Esophagus mucosa (tissue), 1 donor: ENCODE results near the gene MAZ. TPM values are rescaled to one million over a fixed set of nuclear protein-coding genes. Genes with fewer than 3 reads are reported as not detected.

Experiments used
- ATAC-seq: fragments of 200-7000 bp; cut with Tn5 transposase; one replicate; pipeline ENCODE4 v1.9.1; 2020
- total RNA-seq: library from RNA; stranded (reverse); gene quantifications from one replicate; pipeline ENCODE4 v1.2.4, GENCODE V29; 2023
- donor health status: DM: yes; HTN: yes; CAD: no.

The MAZ gene
- total RNA-seq, 1 donor from 2014 or later = 169 TPM

DNA sequence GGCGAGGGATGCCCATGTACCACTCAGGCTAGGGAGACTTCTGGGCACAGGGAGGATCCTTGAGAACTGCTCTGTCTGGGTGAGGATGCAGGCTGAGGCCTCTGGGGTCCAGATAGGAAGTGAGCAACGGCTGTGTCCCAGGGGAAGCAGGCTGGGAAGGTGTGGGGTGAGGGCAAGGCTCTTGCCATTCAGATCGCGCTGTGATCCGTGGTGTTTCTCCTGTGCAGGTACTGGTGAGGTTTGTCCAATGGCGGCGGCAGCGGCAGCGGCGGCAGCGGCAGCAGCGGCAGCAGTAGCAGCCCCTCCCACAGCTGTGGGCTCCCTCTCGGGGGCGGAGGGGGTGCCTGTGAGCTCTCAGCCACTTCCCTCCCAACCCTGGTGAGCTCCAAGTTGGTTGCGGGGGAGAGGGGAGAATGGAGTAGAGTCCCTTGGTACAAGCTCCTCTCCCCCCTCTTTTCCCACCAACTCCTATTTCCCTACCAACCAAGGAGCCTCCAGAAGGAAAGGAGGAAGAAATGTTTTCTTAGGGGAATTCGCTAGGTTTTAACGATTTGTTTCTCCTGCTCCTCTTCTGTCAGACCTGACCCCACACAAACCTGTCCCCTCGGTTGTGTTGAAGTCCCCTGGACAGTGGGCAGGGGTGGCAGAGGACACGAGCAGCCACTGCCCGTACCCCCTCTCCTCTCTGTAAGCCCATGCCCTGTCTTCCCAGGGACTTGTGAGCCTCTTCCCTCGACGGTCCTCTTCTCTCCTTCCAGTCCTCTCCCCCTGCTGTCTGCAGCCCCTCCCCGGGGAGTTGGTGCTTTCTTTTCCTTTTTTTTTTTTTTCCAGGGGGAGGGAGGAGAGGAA lies 3.7 kb downstream of the MAZ start:
- ATAC-seq = no peak

DNA sequence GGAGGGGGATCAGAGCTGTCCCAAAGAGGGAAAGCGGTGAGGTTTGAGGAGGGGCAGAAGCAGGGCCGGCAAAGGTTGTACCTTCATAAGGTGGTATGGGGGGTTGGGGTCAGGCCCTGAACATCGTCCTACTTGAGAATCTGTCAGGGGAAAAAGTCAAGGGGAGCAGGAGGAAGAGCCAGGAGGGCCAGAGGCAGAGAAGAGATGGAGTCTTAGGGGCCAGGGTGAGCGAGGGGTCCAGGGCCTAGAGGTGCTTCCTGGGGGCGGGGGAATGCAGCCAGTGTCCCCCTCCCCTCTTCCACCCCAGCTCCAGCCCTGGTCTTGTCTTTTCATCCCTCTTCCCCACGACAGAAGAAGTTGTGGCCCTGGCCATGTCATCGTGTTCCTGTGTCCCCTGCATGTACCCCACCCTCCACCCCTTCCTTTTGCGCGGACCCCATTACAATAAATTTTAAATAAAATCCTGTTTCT lies 4.4 kb downstream of the MAZ start:
- ATAC-seq = no peak

DNA sequence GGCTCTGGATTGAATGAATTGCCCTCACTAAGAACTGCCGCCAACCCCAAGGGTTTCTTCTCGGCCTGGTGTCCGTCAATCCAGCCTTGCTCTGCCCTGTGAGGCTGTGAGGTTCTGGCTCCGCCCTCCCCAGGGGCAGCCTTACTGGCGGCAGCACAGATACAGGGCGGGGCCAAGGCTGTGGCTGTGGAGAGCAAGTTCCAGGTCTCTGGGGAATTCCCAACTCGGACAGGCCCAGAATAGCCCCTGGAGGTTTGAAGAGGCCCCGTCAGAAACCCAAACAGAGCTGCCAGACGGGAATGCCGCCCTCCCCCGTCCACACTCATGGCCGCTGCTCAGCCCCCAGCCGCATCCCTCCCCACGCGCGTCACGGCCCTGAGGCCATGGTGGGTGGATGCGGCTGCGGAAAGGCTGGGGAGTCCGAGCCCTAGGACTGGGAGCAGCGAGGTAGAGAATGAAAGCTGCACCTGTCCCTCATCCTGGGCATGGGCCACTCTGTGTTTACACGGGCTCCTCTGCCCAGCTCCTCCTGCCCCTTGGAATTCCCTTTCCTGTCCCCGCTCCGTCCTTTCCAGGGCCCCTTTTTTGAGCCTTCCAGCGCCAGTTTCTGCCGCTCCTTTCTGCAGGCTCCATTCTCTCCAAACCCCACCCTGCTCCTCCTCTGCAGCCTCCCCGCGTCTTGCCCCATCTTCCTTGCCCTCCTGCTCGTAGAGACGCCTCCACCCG lies 5.0 kb downstream of the MAZ start:
- ATAC-seq = peak; percentile 53

DNA sequence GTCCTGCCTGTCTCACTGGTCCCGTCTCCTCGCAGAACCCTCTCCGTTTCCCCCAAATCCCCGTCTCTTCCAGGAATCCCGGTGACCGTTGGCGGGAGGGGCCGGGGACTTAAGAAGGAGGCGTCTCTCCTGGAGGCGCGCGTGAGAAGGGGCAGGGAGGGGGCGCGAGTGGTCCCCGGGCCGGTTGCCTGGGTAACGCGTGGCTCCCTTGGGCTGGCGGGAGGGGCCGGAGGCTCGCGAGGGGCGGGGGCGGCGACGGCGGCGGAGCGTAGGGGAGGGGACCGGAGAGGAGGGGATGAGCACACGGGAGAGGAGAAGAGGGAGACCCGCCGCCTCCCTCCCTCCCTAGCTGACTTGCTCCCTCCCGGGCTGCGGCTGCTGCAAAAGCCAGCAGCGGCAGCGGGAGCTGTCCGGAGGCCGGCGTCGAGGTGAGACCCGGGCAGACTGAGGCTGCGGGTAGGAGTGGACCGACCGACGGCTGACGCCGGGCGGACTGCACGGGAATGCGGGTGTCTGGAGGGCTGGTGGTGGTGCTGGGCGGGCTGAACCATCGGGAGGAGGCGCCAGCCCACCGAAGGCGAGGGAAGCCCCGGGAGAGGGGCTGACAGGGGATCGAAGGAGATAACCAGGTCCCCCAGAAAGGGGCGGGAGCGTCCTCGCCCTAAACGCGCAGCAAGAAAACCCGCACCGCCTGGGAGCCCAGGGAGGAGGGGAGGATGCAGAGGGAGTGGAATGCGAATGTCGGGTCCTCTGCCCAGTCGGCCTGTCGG lies 5.8 kb downstream of the MAZ start, which contains the start of gene PRRT2:
PRRT2 (plus strand) TSS at position 298 of the 770 bp plus-strand sequence. CDS start 862 bp downstream, outside the sequence.
- ATAC-seq = no peak

DNA sequence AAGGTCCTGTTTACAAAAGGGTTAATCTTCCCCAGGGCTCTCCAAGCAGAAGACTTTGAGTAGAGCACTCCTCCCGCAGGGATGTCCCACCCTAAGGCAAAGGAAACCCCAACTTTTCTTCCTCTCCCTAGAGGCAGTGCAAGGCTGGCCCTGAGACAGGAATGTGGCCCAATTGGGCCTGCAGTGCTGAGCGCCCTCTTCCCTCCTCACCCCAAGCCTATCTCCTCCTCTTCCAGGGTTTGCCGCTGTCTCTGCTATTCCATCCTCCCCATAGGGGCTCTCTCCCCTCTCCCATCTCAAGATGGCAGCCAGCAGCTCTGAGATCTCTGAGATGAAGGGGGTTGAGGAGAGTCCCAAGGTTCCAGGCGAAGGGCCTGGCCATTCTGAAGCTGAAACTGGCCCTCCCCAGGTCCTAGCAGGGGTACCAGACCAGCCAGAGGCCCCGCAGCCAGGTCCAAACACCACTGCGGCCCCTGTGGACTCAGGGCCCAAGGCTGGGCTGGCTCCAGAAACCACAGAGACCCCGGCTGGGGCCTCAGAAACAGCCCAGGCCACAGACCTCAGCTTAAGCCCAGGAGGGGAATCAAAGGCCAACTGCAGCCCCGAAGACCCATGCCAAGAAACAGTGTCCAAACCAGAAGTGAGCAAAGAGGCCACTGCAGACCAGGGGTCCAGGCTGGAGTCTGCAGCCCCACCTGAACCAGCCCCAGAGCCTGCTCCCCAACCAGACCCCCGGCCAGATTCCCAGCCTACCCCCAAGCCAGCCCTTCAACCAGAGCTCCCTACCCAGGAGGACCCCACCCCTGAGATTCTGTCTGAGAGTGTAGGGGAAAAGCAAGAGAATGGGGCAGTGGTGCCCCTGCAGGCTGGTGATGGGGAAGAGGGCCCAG lies 6.7 kb downstream of the MAZ start:
- no peak for ATAC-seq

DNA sequence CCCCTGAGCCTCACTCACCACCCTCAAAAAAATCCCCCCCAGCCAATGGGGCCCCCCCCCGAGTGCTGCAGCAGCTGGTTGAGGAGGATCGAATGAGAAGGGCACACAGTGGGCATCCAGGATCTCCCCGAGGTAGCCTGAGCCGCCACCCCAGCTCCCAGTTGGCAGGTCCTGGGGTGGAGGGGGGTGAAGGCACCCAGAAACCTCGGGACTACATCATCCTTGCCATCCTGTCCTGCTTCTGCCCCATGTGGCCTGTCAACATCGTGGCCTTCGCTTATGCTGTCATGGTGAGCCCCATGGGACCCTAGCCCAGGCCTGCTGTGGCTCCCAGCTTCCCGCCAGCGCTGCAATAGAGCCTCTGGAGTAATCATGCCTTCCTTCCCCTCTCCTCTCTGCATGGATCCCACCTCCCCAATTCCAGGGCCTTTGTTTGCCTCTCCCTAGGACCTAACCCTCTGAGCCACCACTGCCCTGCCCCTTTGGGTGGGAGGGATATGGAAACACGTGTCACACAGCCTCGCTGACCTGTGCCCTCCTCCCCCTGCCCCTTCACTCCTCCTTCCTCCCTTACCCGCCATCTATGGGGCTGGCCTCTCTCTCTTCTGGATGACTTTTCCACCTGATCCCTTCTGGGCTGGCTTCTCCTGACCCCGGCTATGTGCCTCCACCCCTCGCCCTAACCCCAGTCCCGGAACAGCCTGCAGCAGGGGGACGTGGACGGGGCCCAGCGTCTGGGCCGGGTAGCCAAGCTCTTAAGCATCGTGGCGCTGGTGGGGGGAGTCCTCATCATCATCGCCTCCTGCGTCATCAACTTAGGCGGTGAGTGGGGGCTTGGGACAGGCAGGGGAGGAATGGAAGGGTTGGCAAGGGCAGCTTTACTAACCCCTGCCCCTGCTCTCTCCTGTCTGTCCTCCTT lies 7.6 kb downstream of the MAZ start:
- ATAC-seq = no peak

DNA sequence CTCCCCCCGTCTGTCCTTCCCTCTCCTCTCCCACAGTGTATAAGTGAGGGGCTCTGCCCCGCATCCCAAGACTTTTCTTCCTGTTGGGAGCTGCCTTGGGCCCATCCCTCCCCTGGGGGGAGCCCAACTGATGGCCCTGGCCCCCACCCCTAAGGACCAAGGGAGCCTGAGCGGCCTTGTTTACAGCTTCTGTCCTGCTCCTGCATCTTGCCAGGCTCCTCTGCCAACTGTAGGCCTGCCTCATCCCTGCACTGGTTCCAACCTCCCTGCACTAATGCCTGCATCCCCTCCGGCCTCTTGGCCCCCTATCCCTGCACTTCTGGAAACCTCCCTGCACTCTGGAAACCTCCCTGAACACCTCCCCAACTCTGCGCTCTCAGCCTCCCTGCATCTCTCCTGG lies 8.3 kb downstream of the MAZ start:
- no peak for ATAC-seq

DNA sequence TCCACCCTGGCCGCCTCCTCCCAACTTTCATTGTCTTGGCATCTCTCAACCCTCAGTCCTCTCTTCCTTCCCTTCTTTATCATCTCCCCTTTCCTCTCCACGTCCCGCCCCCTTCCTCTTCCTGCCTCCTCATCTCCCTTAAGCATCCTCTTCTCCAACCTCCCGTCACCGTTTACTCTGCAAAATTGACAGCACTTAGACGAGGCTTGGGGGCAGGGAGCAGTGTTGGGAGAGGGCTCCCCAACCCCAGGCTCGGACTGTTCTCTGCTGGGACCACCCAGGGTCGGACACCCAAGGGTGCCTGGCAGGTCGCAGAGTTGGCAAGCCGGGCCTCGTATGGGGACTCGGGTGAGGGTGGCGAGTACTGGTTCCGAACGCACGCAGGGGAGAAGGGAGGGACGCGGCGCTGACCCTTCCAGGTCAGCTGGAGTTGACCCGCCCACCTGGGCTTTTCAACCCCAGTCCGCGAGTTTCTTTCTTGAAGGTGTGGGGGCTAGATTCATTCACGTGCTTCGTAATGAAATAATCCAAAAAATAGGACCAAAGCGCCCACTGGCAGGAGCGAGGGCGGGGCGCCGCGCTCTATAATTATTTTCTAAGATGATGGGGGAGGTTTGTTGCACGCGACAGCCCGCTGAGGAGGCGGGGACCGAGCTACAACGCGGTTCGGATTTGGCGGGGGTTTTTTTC lies 8.8 kb downstream of the MAZ start:
- ATAC-seq = no peak

DNA sequence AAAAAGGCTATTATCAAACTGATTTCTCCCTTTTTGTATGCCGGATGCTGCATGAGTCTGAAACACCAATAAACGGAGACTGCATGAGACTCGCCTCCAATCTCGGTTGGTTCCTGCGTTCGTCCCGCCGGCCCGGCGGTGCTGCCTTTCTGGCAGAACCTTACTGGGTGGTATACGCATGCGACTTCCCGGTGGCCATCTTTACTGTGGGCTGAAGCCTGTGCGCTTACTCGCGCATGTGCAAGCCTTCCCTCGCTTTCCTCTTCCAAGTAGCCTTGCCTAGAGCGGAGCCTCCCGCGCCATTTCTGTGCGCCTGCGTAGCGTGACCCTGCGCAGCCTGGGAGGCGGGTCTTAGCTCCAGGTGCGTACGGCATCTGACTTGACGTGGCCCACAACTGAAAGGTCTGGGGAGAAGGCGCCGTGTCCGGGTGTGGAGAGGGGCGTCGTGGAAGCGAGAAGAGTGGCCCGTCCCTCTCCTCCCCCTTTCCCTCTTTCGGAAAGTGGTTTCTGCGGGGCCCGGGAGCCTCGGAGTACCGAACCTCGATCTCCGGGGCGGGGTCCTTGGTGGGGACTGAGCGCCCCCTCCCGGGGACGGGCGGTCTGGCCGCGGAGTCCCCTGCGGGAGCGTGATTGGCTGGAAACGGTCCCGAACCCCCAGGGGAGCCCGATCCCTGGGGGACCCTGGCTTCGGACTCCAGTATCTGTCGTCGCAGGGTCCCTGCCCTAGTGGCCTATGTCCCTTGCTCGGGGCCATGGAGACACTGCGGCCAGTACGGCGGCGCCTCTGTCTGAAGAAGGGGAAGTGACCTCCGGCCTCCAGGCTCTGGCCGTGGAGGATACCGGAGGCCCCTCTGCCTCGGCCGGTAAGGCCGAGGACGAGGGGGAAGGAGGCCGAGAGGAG lies 9.7 kb downstream of the MAZ start, which contains the start of gene PAGR1:
PAGR1 (plus strand) TSS at position 360 of the 901 bp plus-strand sequence; CDS start at position 734, 374 bp downstream.
- ATAC-seq = peak; percentile 85

DNA sequence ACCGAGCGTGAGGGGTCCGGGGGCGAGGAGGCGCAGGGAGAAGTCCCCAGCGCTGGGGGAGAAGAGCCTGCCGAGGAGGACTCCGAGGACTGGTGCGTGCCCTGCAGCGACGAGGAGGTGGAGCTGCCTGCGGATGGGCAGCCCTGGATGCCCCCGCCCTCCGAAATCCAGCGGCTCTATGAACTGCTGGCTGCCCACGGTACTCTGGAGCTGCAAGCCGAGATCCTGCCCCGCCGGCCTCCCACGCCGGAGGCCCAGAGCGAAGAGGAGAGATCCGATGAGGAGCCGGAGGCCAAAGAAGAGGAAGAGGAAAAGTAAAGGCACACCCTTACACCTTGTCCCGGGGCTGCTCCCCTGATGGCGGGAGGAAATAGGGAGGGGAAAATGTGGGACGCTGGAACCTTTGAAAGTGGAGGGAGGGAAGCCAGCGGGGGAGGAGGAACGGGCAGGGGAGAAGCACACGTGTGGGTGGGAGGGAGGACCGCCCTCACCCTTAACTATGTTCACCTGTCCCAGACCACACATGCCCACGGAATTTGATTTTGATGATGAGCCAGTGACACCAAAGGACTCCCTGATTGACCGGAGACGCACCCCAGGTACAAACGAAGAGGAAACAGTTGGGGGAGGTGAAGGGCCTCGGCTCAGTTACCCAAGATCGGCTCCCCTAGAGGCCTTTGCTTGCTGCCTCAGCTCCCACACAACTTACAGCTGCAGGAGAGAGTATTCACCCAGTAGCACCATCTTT lies 10.5 kb downstream of the MAZ start:
- ATAC-seq = peak; percentile 14

DNA sequence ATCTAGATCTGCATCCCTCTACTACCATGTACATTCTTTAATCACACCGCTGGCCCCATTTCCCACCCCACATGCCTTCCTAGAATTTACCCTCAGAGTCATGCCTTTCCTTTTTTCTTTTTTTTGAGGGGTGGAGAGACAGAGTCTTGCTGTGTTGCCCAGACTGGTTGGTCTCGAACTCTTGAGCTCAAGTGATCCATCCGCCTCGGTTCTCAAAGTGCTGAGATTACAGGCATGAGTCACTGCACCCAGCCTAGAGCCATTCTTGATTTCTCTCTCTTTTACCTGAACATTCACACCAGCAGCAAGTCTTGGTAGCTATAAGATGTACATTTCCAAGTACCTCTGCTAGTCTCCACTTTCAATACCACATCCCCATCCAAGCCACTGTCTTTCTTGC lies 11.8 kb downstream of the MAZ start:
- no peak for ATAC-seq

DNA sequence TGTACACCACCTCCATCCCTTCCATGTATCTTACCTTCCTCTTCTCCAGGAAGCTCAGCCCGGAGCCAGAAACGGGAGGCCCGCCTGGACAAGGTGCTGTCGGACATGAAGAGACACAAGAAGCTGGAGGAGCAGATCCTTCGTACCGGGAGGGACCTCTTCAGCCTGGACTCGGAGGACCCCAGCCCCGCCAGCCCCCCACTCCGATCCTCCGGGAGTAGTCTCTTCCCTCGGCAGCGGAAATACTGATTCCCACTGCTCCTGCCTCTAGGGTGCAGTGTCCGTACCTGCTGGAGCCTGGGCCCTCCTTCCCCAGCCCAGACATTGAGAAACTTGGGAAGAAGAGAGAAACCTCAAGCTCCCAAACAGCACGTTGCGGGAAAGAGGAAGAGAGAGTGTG lies 13.2 kb downstream of the MAZ start:
- ATAC-seq = no peak

DNA sequence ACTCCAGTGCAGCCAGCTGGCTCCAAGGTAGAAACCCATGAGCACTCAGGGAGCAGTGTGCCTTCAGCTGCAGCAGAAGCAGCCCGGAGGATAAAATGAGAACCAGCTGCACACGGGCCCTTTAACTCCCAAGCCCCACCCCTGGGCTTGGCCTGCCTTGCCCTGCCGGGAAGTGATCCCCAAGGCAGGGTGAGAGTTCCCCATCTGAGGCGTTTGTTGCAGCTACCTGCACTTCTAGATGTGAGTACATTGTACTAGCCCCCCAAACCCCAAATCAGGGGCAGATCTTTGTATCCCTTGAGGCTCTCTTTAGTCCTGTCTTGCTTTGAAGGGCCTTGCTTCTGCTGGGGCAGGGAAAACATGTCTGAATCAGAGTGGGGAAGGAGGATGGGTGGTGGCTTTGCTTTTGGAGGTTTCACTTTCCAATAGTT lies 14.0 kb downstream of the MAZ start, which contains the start of gene MVP:
MVP (plus strand) TSS at position 192 of the 431 bp plus-strand sequence. CDS start 10,088 bp downstream, outside the sequence.
- peak; percentile 50 for ATAC-seq

DNA sequence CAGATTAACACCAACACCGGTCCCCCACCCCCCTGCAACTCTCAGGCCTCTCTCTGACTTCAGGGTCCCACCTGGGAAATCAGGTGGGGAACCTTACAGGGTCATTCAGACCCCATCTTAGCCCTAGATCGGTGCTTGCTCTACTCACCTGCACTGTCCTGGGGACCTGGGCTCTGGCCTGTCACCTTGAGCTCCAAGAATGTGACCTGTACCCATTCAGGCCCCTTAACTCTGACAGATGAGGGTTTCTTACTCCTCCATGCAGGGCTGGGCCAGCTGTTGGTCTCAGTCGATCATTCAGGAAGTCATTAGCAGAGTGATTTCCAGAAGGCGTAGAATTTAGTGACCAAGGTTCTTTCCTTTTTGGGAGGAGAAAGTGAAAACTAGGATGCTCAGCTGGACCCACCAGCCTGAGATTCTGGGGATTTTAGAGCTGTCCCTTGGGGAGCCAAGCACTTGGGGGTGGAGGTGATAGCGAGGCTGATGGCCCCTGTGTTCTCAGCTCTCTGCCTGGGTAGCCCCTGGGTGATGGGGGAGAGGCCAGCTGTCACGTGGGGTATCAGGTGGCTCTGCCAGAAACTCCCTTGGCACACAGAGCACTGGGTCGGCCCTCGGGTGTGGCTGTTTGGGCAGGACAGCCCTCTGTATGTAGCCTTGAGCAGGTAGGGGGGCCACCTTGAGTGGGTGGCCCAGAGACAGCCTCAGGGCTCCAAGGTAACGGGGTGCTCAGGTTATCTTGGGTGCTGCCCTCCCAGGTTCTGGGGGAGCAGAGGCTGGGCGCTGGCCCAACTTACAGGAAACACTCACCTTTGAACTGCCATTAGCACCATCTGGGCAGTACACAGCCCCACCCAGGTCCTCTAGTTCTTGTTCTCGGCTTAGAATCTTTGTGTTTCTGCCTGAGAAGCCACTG lies 14.7 kb downstream of the MAZ start:
- ATAC-seq = peak; percentile 59

DNA sequence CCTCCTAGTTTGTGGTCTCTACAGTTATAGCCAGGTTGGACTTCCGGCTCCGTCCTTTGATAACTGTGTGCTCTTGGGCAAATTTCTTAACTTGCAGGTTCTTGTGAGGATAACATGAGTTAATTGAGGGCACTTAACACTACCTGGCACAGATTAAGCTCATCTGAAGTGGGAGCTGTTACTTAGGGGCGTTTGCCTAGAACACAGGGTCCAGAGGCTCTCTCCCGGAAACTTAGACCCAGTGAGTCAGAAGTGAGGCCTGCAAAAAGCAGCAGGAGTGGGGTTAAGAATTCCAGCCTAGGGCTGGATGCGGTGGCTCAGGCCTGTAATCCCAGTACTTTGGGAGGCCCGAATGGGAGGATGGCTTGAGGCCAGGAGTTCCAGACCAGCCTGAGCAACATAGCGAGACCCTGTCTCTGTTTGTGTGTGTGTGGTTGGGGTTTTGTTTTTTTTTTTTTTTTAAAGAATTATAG lies 15.3 kb downstream of the MAZ start:
- peak; percentile 30 for ATAC-seq

DNA sequence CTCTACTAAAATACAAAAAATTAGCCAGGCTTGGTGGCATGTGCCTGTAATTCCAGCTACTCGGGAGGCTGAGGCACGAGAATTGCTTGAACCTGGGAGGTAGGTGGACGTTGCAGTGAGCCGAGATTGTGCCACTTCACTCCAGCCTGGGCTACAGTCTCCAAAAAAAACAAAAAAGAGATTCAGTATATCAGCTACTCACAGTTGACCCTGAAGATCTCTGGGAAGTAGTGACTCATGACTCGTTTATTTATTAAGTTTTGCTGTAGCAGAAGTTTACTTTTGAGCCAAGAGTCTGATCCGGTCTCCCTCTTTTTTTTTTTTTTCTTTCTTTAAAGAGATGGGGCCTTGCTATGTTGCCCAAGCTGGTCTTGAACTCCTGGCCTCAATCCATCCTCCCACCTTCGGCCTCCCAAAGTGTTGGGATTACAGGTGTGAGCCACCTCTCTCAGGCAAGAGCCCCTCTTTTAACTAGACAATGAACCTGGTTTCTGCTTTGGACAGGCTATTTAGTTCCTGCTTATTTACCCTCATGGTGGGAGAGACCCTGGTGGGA lies 18.3 kb downstream of the MAZ start:
- no peak for ATAC-seq
